H1 (cell line): ENCODE measurements around the gene MBNL2. TPM values are rescaled to one million over a fixed set of nuclear protein-coding genes. Genes with fewer than 3 reads are reported as not detected.

Source experiments
- CTCF ChIA-PET: fragments of 300-600 bp; sonication (Branson Sonifier 250); formaldehyde crosslinking; loops from one replicate; lab custom pipeline; 2021; ENCODE audit not compliant: partially characterized antibody; lab: Charles Lee
- POLR2A ChIA-PET: fragments of 300-600 bp; sonication (Branson Sonifier 250); formaldehyde crosslinking; loops from one replicate; lab custom pipeline; 2021; ENCODE audit warnings: inconsistent platforms; ENCODE audit not compliant: partially characterized antibody; lab: Charles Lee
- DNase-seq, 2 experiments: peaks; one replicate each; pipeline versions ENCODE4 v3.0.0 to v3.0.0-alpha.2; 2010 to 2022; ENCODE audit warnings: low spot score in 2 of 2, low read depth in 1 of 2, mixed read lengths in 1 of 2
- FAIRE-seq: peaks from 2 replicates; lab custom pipeline; 2011; peaks lifted over from hg19 to GRCh38; lab: Jason Lieb, UNC
- H2AFZ ChIP-seq: 2 replicates; pipeline ENCODE4 v1.8.1; 2012; ENCODE audit warnings: low read length, inconsistent platforms
- H2AK5ac ChIP-seq: 2 replicates; pipeline ENCODE4 v1.6.1; 2013; ENCODE audit warnings: low read depth, low read length
- H2BK120ac ChIP-seq: replicated peaks from 2 replicates; pipeline ENCODE3; 2013; ENCODE audit warnings: low read depth, low read length, inconsistent platforms
- H2BK12ac ChIP-seq: 2 replicates; pipeline ENCODE4 v1.6.1; 2013; ENCODE audit warnings: low read depth, low read length
- H2BK15ac ChIP-seq: 2 replicates; pipeline ENCODE4 v1.6.1; 2013; ENCODE audit warnings: low read length
- H2BK20ac ChIP-seq: 2 replicates; pipeline ENCODE4 v1.6.1; 2013; ENCODE audit warnings: low read length
- H2BK5ac ChIP-seq: 2 replicates; pipeline ENCODE4 v1.6.1; 2013; ENCODE audit warnings: low read depth, low read length
- H3K14ac ChIP-seq: 2 replicates; pipeline ENCODE4 v1.6.1; 2013; ENCODE audit warnings: inconsistent platforms; ENCODE audit not compliant: insufficient read length
- H3K18ac ChIP-seq: 2 replicates; pipeline ENCODE4 v1.6.1; 2013; ENCODE audit warnings: low read length; ENCODE audit errors: extremely low read depth
- H3K23ac ChIP-seq: 2 replicates; pipeline ENCODE4 v1.6.1; 2013; ENCODE audit warnings: inconsistent platforms; ENCODE audit not compliant: insufficient read length
- H3K23me2 ChIP-seq: 2 replicates; pipeline ENCODE4 v1.6.1; 2013; ENCODE audit warnings: low read depth, low read length
- H3K27ac ChIP-seq: 2 replicates; pipeline ENCODE4 v1.6.1; 2011; ENCODE audit warnings: low read depth, low read length, inconsistent platforms
- H3K27me3 ChIP-seq, 4 experiments: replicated peaks in 1 of 4; 1 replicate in 1 of 4; 2 replicates in 3 of 4; pipeline versions ENCODE4 v1.6.1 to v1.8.1; 2011 to 2013; ENCODE audit warnings: low read length in 3 of 4, mild to moderate bottlenecking in 3 of 4, inconsistent platforms in 2 of 4, mixed read lengths in 2 of 4, moderate library complexity in 1 of 4; ENCODE audit not compliant: control insufficient read depth in 3 of 4, insufficient read depth in 3 of 4; ENCODE audit errors: extremely low read depth in 1 of 4
- H3K36me3 ChIP-seq, 4 experiments: 2 replicates each; pipeline versions ENCODE4 v1.6.1 to v1.8.1; 2011 to 2013; ENCODE audit warnings: mild to moderate bottlenecking in 4 of 4, low read length in 3 of 4, moderate library complexity in 2 of 4, control low read depth in 1 of 4, inconsistent platforms in 1 of 4; ENCODE audit not compliant: insufficient read depth in 4 of 4, control insufficient read depth in 2 of 4
- H3K4ac ChIP-seq: replicated peaks from 2 replicates; pipeline ENCODE3; 2013; ENCODE audit warnings: low read length, low read depth, mixed read lengths, inconsistent platforms; ENCODE audit not compliant: insufficient read length
- H3K4me1 ChIP-seq, 4 experiments: replicated peaks in 1 of 4; 1 replicate in 1 of 4; 2 replicates in 3 of 4; pipeline versions ENCODE4 v1.6.1 to v1.8.1; 2011 to 2013; ENCODE audit warnings: low read length in 3 of 4, inconsistent platforms in 2 of 4, mixed read lengths in 1 of 4; ENCODE audit not compliant: insufficient read depth in 4 of 4, control insufficient read depth in 3 of 4
- H3K4me2 ChIP-seq, 2 experiments: 2 replicates each; pipeline versions ENCODE4 v1.6.1 to v1.8.1; 2011 to 2013; ENCODE audit warnings: low read depth in 2 of 2, low read length in 2 of 2, control low read depth in 1 of 2, inconsistent platforms in 1 of 2, mild to moderate bottlenecking in 1 of 2; ENCODE audit not compliant: insufficient read depth in 1 of 2
- H3K4me3 ChIP-seq, 4 experiments: fragments of 200-600, 300-600 bp in 1 of 4; sonication (generic), shearing (Covaris generic), sonication (Bioruptor Twin) in 1 of 4; 2 replicates each; pipeline versions ENCODE4 v1.5.1 to v1.8.1; 2011 to 2016; ENCODE audit warnings: low read length in 4 of 4, low read depth in 3 of 4, control low read depth in 2 of 4, inconsistent platforms in 2 of 4, mild to moderate bottlenecking in 2 of 4, mixed read lengths in 1 of 4, moderate library complexity in 1 of 4; ENCODE audit not compliant: insufficient read depth in 2 of 4; ENCODE audit errors: extremely low read depth in 1 of 4
- H3K56ac ChIP-seq: replicated peaks from 2 replicates; pipeline ENCODE3; 2013; ENCODE audit warnings: low read depth, mild to moderate bottlenecking, mixed read lengths, low read length, inconsistent platforms; ENCODE audit not compliant: insufficient read length
- H3K79me1 ChIP-seq: 2 replicates; pipeline ENCODE4 v1.6.1; 2013; ENCODE audit warnings: low read depth, low read length, control low read depth
- H3K79me2 ChIP-seq, 2 experiments: 2 replicates each; pipeline versions ENCODE4 v1.6.1 to v1.8.1; 2012 to 2013; ENCODE audit warnings: low read length in 2 of 2, mild to moderate bottlenecking in 2 of 2, inconsistent platforms in 1 of 2; ENCODE audit not compliant: insufficient read depth in 2 of 2, control insufficient read depth in 1 of 2
- H3K9ac ChIP-seq, 4 experiments: replicated peaks in 1 of 4; 1 replicate in 1 of 4; 2 replicates in 3 of 4; pipeline versions ENCODE4 v1.6.1 to v1.8.1; 2011 to 2013; ENCODE audit warnings: low read depth in 3 of 4, low read length in 3 of 4, control low read depth in 2 of 4, mild to moderate bottlenecking in 2 of 4, moderate library complexity in 2 of 4, inconsistent platforms in 1 of 4; ENCODE audit errors: extremely low read depth in 1 of 4
- H3K9me3 ChIP-seq, 2 experiments: 2 replicates each; pipeline versions ENCODE4 v1.6.1 to v1.8.1; 2012 to 2013; ENCODE audit warnings: mild to moderate bottlenecking in 2 of 2, moderate library complexity in 2 of 2, control low read depth in 1 of 2, inconsistent platforms in 1 of 2, low read depth in 1 of 2, low read length in 1 of 2, mixed read lengths in 1 of 2; ENCODE audit not compliant: insufficient read depth in 2 of 2
- H4K20me1 ChIP-seq, 2 experiments: replicated peaks in 1 of 2; 2 replicates each; pipeline versions ENCODE3 to v1.8.1; 2011 to 2013; ENCODE audit warnings: inconsistent platforms in 2 of 2, low read length in 2 of 2, mild to moderate bottlenecking in 1 of 2; ENCODE audit not compliant: insufficient read depth in 2 of 2, control insufficient read depth in 1 of 2
- H4K5ac ChIP-seq: 2 replicates; pipeline ENCODE4 v1.6.1; 2013; ENCODE audit warnings: low read length, low read depth, mixed read lengths, inconsistent platforms; ENCODE audit not compliant: insufficient read length
- H4K8ac ChIP-seq: 2 replicates; pipeline ENCODE4 v1.8.0; 2013; ENCODE audit warnings: mild to moderate bottlenecking, moderate library complexity, low read length, inconsistent platforms; ENCODE audit not compliant: insufficient read depth; ENCODE audit errors: extremely low read depth
- H4K91ac ChIP-seq: replicated peaks from 2 replicates; pipeline ENCODE3; 2013; ENCODE audit warnings: low read length, mixed read lengths, inconsistent platforms; ENCODE audit not compliant: insufficient read length
- ATF3 ChIP-seq: IDR thresholded peaks from 2 replicates; pipeline ENCODE4 v1.6.1; 2011; ENCODE audit warnings: low read depth, mild to moderate bottlenecking, low read length; ENCODE audit not compliant: insufficient read depth
- CBX5 ChIP-seq: fragments of 300-800, 300-1000 bp; sonication (generic); IDR thresholded peaks from 2 replicates; pipeline ENCODE4 v1.7.1; 2016; ENCODE audit warnings: antibody characterized with exemption, low read length, low read depth
- CHD2 ChIP-seq: IDR thresholded peaks from 2 replicates; pipeline ENCODE4 v1.6.1; 2012; ENCODE audit warnings: low read length, improper control_type of control experiment
- CTCF ChIP-seq, 3 experiments: IDR thresholded peaks; 1 replicate in 2 of 3; 2 replicates in 1 of 3; pipeline versions ENCODE4 v1.5.1 to v1.6.1; 2011; ENCODE audit warnings: low read length in 3 of 3, mild to moderate bottlenecking in 3 of 3, inconsistent platforms in 2 of 3, low read depth in 1 of 3, moderate library complexity in 1 of 3; ENCODE audit not compliant: insufficient read depth in 1 of 3; ENCODE audit errors: control extremely low read depth in 1 of 3
- KDM1A ChIP-seq: fragments of 200-600, 300-600 bp; sonication (generic); IDR thresholded peaks from 2 replicates; pipeline ENCODE4 v1.7.1; 2016; ENCODE audit warnings: mild to moderate bottlenecking, low read length, borderline replicate concordance
- NANOG ChIP-seq: IDR thresholded peaks from 2 replicates; pipeline ENCODE4 v1.6.1; 2011; ENCODE audit warnings: low read length, low read depth, mild to moderate bottlenecking, inconsistent platforms; ENCODE audit not compliant: insufficient read depth, poor library complexity, severe bottlenecking
- PHF8 ChIP-seq: fragments of 200-600 bp; sonication (generic); conservative IDR thresholded peaks from 2 replicates; pipeline ENCODE4 v1.7.1; 2012; ENCODE audit warnings: low read depth, mild to moderate bottlenecking, inconsistent platforms, low read length, moderate library complexity
- RAD21 ChIP-seq, 2 experiments: IDR thresholded peaks in 1 of 2; conservative IDR thresholded peaks in 1 of 2; 2 replicates each; pipeline ENCODE4 v1.6.1; 2011; ENCODE audit warnings: low read depth in 2 of 2, low read length in 2 of 2, improper control_type of control experiment in 1 of 2, inconsistent platforms in 1 of 2, mild to moderate bottlenecking in 1 of 2, moderate library complexity in 1 of 2
- SIX5 ChIP-seq: IDR thresholded peaks from 2 replicates; pipeline ENCODE4 v1.6.1; 2011; ENCODE audit warnings: mild to moderate bottlenecking, low read depth, low read length
- ZNF274 ChIP-seq: IDR thresholded peaks from 2 replicates; pipeline ENCODE4 v1.7.0; 2012; ENCODE audit warnings: low read length, borderline replicate concordance; ENCODE audit errors: extremely low read depth
- WGBS, 2 experiments: shearing (Covaris generic) in 1 of 2; methylation state at CpG; one replicate each; pipeline versions ENCODE4 v1.1.6 to v1.1.7; 2013 to 2015; ENCODE audit warnings: low lambda C conversion rate in 2 of 2, mixed read lengths in 2 of 2, inconsistent platforms in 1 of 2, low coverage in 1 of 2, missing lambda C conversion rate in 1 of 2; ENCODE audit not compliant: insufficient replicate concordance in 2 of 2, insufficient coverage in 1 of 2, insufficient read length in 1 of 2; ENCODE audit errors: extremely low coverage in 1 of 2, missing lambda C conversion rate in 1 of 2; 5-methylcytosine and 5-hydroxymethylcytosine counted together
- polyA plus RNA-seq, 7 experiments: library from polyadenylated mRNA; depleted of rRNA in 3 of 7; stranded (reverse) in 5 of 7; unstranded in 2 of 7; fragments of >200 nt in 5 of 7; fragments of 200-250 nt in 2 of 7; gene quantifications; 1 replicate in 5 of 7; 2 replicates in 1 of 7; 4 replicates in 1 of 7; pipeline versions ENCODE4 v1.2.1 to v1.2.3, GENCODE V29; 2011 to 2013; ENCODE audit warnings: missing spikeins in 2 of 7, mixed read lengths in 2 of 7
- total RNA-seq: library from RNA; stranded (reverse); fragmentation: NEBNext Ultra II Directional; extraction: Animal tissue kit (Norgen Biotek cat#: 25700); gene quantifications from 2 replicates; pipeline ENCODE4 v1.2.1, GENCODE V29; 2021

The MBNL2 gene
- total and polyA plus RNA-seq, 2 of the 8 experiments (the other 6 are each of a cell fraction or from before 2014, with no cell fraction given), result 1.0 to 2.6 TPM

GRCh38 chr13:97276862-97277269 lies 54.7 kb downstream of the MBNL2 start:
- Histone ChIP-seq H3K14ac (no peak overlapping the region), H2BK15ac (no peak overlapping the region), H3K23me2 (no peaks in the 10 kb centered on the region), H4K8ac (no peak overlapping the region), H3K23ac (no peak overlapping the region), H2BK5ac (no peak overlapping the region), H3K27me3 (no peaks in the 10 kb centered on the region), H3K4me2 (no peak overlapping the region), H3K18ac (no peak overlapping the region), H3K56ac (no peak overlapping the region), H2BK12ac (no peak overlapping the region), H3K79me2 (no peaks in the 10 kb centered on the region), H4K20me1 (no peaks in the 10 kb centered on the region), H3K4me1 (peaks cover 0 to 4% (median 0%) of the 10 kb centered on the region in 4 experiments; a peak in 1 of 7 replicates), H2AK5ac (no peak overlapping the region), H4K91ac (no peak overlapping the region), H3K4me3 (no peak overlapping the region), H3K4ac (no peak overlapping the region), H3K79me1 (no peaks in the 10 kb centered on the region; the same call in 1 of the 2 replicates), H3K36me3 (no peaks in the 10 kb centered on the region), H3K9ac (no peak overlapping the region), H3K27ac (no peak overlapping the region), H3K9me3 (no peaks in the 10 kb centered on the region), H2BK20ac (no peak overlapping the region), H2BK120ac (no peak overlapping the region), H2AFZ (no peak overlapping the region), H4K5ac (no peak overlapping the region)
- FAIRE-seq, result no peak
- ChIA-PET CTCF (interaction anchor here (1.3 kb wide), 1 partner anchor 9 kb away, joined by 4 read pairs; no protein-coding TSS in a partner anchor), POLR2A (no interaction called here)
- 97% methylated on average over 2 of the region's 2 CpGs; no CpG with 5 or more reads in 1 of the 2 experiments for WGBS, 2 experiments
- no peak for DNase-seq
- TF ChIP-seq SIX5 (no peak), PHF8 (no peak), CHD2 (no peak), ATF3 (no peak), ZNF274 (no peak), RAD21 (IDR thresholded peaks at IDR 0.05 in 1 of 2, conservative IDR thresholded peaks at IDR 0.05 in 1 of 2; ENCODE audit: low read depth in 2 of 2, low read length in 2 of 2) (no peak), CTCF (IDR thresholded peaks at IDR 0.05; ENCODE audit: control extremely low read depth in 1 of 3, insufficient read depth in 1 of 3, low read depth in 1 of 3, low read length in 3 of 3) (no peak), NANOG (no peak), KDM1A (no peak), CBX5 (no peak)
